Endothelial cell of umbilical vein (primary cell): ENCODE measurements around the gene OR2C1. TPM values are rescaled to one million over a fixed set of nuclear protein-coding genes. Genes with fewer than 3 reads are reported as not detected.

Experiments
- BruUV-seq: library from RNA; stranded (reverse); fragments of 400-500 nt; replicated peaks from 2 replicates; lab custom pipeline; 2021; lab: Mats Ljungman, UMichigan
- CTCF ChIA-PET: fragments of 300-600, 350-600 bp; sonication (Branson Sonifier 250); formaldehyde crosslinking; loops from one replicate; lab custom pipeline; 2021; ENCODE audit warnings: antibody characterized with exemption, inconsistent platforms; lab: Charles Lee
- POLR2A ChIA-PET: fragments of 300-600, 350-600 bp; sonication (Branson Sonifier 250); formaldehyde crosslinking; loops from one replicate; lab custom pipeline; 2021; ENCODE audit warnings: antibody characterized with exemption, inconsistent platforms; lab: Charles Lee
- DNase-seq: peaks from one replicate; pipeline ENCODE4 v3.0.0-alpha.2; 2011; ENCODE audit warnings: low read depth, low spot score
- FAIRE-seq: peaks from 2 replicates; lab custom pipeline; 2011; peaks lifted over from hg19 to GRCh38; lab: Jason Lieb, UNC
- H2AFZ ChIP-seq: 2 replicates; pipeline ENCODE4 v1.6.0; 2012; ENCODE audit warnings: low read depth, low read length, control low read depth, inconsistent platforms
- H3K27ac ChIP-seq: 2 replicates; pipeline ENCODE4 v1.5.1; 2011; ENCODE audit warnings: low read depth, mild to moderate bottlenecking, control low read depth, low read length, moderate library complexity; ENCODE audit not compliant: insufficient read depth
- H3K27me3 ChIP-seq, 2 experiments: 2 replicates each; pipeline versions ENCODE4 v1.6.0 to v1.6.1; 2011; ENCODE audit warnings: low read length in 2 of 2, mixed read lengths in 1 of 2; ENCODE audit not compliant: control insufficient read depth in 2 of 2, insufficient read depth in 2 of 2
- H3K36me3 ChIP-seq, 2 experiments: 2 replicates in 1 of 2; 3 replicates in 1 of 2; pipeline ENCODE4 v1.5.1; 2011; ENCODE audit warnings: low read length in 2 of 2, mild to moderate bottlenecking in 1 of 2, moderate library complexity in 1 of 2; ENCODE audit not compliant: control insufficient read depth in 2 of 2, insufficient read depth in 2 of 2; ENCODE audit errors: extremely low read depth in 1 of 2
- H3K4me1 ChIP-seq: 3 replicates; pipeline ENCODE4 v1.5.1; 2011; ENCODE audit warnings: mild to moderate bottlenecking, low read length; ENCODE audit not compliant: control insufficient read depth, insufficient read depth; ENCODE audit errors: extremely low read depth
- H3K4me2 ChIP-seq: 2 replicates; pipeline ENCODE4 v1.6.1; 2011; ENCODE audit warnings: low read length, control low read depth, mixed read lengths; ENCODE audit not compliant: insufficient read depth
- H3K4me3 ChIP-seq, 3 experiments: fragments of 200-600 bp in 1 of 3; sonication (generic), shearing (Covaris generic) in 1 of 3; replicated peaks in 1 of 3; 2 replicates each; pipeline ENCODE4 v1.5.1; 2011 to 2016; ENCODE audit warnings: control low read depth in 3 of 3, low read length in 3 of 3, mild to moderate bottlenecking in 2 of 3, inconsistent platforms in 1 of 3, low read depth in 1 of 3, moderate library complexity in 1 of 3; ENCODE audit not compliant: insufficient read depth in 1 of 3
- H3K79me2 ChIP-seq: 2 replicates; pipeline ENCODE4 v1.6.0; 2012; ENCODE audit warnings: low read length, inconsistent platforms; ENCODE audit not compliant: control insufficient read depth, insufficient read depth
- H3K9ac ChIP-seq: replicated peaks from 2 replicates; pipeline ENCODE3; 2011; ENCODE audit warnings: low read length, control low read depth; ENCODE audit not compliant: insufficient read depth; ENCODE audit errors: extremely low read depth
- H3K9me1 ChIP-seq: replicated peaks from 3 replicates; pipeline ENCODE4 v1.6.0; 2011; ENCODE audit warnings: mild to moderate bottlenecking, low read length; ENCODE audit not compliant: control insufficient read depth, insufficient read depth; ENCODE audit errors: extremely low read depth
- H3K9me3 ChIP-seq: replicated peaks from 2 replicates; pipeline ENCODE4 v1.5.1; 2012; ENCODE audit warnings: low read length, inconsistent platforms; ENCODE audit not compliant: control insufficient read depth, insufficient read depth
- H4K20me1 ChIP-seq: replicated peaks from 2 replicates; pipeline ENCODE3; 2011; ENCODE audit warnings: mild to moderate bottlenecking, low read length; ENCODE audit not compliant: control insufficient read depth, insufficient read depth; ENCODE audit errors: extremely low read depth
- EZH2 ChIP-seq: IDR thresholded peaks from 2 replicates; pipeline ENCODE4 v1.6.1; 2012; ENCODE audit warnings: borderline replicate concordance, low read depth, mild to moderate bottlenecking, moderate library complexity, low read length, inconsistent platforms; ENCODE audit not compliant: severe bottlenecking
- FOS ChIP-seq: IDR thresholded peaks from 2 replicates; pipeline ENCODE4 v1.6.1; 2011; ENCODE audit warnings: mild to moderate bottlenecking, low read length, moderate library complexity, borderline replicate concordance; ENCODE audit not compliant: insufficient read depth
- GATA2 ChIP-seq: IDR thresholded peaks from 2 replicates; pipeline ENCODE4 v1.7.0; 2011; ENCODE audit warnings: low read depth, mild to moderate bottlenecking, moderate library complexity, mixed read lengths, low read length; ENCODE audit not compliant: insufficient read length, insufficient read depth
- JUN ChIP-seq: IDR thresholded peaks from 2 replicates; pipeline ENCODE4 v1.6.1; 2011; ENCODE audit warnings: borderline replicate concordance, low read depth; ENCODE audit not compliant: insufficient read length, insufficient read depth
- MAX ChIP-seq: IDR thresholded peaks from 2 replicates; pipeline ENCODE4 v1.6.1; 2011; ENCODE audit not compliant: insufficient read depth, insufficient read length
- MYC ChIP-seq: IDR thresholded peaks from one replicate; pipeline ENCODE4 v1.6.1; 2011; ENCODE audit warnings: mild to moderate bottlenecking, low read depth, low read length
- POLR2A ChIP-seq: IDR thresholded peaks from 2 replicates; pipeline ENCODE4 v1.6.1; 2012; ENCODE audit warnings: low read depth, mild to moderate bottlenecking, control low read depth, low read length
- POLR2AphosphoS5 ChIP-seq: IDR thresholded peaks from 2 replicates; pipeline ENCODE4 v1.6.1; 2012; ENCODE audit warnings: low read depth, mild to moderate bottlenecking, control low read depth, low read length, moderate library complexity; ENCODE audit not compliant: insufficient read depth
- dilution Hi-C: fragments of 300-500 bp; cut with MboI; formaldehyde crosslinking; loops from one replicate; pipeline ENCODE4 v1.15.0; 2019; ENCODE audit warnings: low sequenced_read_pairs; ENCODE audit not compliant: extremely low pct_ligation_motif_present
- intact Hi-C: fragments of 100-400 bp; cut with micrococcal nuclease; formaldehyde crosslinking; loops from one replicate; pipeline ENCODE4 v1.10.0; 2022
- polyA plus RNA-seq, 4 experiments: library from polyadenylated mRNA; depleted of rRNA in 3 of 4; stranded (reverse) in 3 of 4; unstranded in 1 of 4; fragments of >200 nt; gene quantifications; 2 replicates each; pipeline versions ENCODE4 v1.2.1 to v1.2.3, GENCODE V29; 2011 to 2012; ENCODE audit warnings: missing spikeins in 1 of 4
- total RNA-seq: library from RNA; stranded (reverse); gene quantifications from 2 replicates; pipeline ENCODE4 v1.2.3, GENCODE V29; 2021
- TF ChIP-seq, protein P1 (sequence below), 2 donors: IDR thresholded peaks; 1 replicate in 1 of 2; 2 replicates in 1 of 2; pipeline ENCODE4 v1.5.1; 2011; ENCODE audit warnings: low read length in 2 of 2, mild to moderate bottlenecking in 2 of 2, moderate library complexity in 2 of 2, control low read depth in 1 of 2, inconsistent platforms in 1 of 2, low read depth in 1 of 2; ENCODE audit not compliant: insufficient read depth in 1 of 2; ENCODE audit errors: extremely low read depth in 1 of 2

The OR2C1 gene
- total and polyA plus RNA-seq, 2 donors (not counting 3 experiments of a cell fraction or from before 2014, with no cell fraction given): not detected

DNA sequence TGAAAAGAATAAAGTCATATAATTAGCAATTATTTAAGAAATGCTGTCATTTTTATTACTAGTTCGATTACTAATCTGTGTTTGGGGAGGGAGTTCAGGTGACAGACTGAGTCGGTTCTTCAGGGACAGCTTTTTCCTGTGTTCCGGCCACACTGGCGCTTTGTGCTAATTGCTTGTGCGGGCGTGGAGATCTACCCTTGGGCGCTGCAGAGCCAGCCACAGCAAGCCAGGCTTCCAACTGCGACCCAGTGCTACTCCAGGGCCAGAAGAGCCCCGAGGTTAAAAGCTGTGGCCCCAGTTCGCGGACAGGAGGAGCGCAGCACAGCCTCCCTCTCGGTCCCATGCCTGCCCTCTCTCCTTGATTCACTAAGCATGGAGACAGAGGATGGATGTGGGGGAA lies 6.5 kb upstream of the OR2C1 start:
- Histone ChIP-seq H3K4me2 (no peak overlapping the region), H4K20me1 (no peaks in the 10 kb centered on the region), H3K36me3 (no peaks in the 10 kb centered on the region), H3K9ac (no peak overlapping the region), H3K4me1 (no peaks in the 10 kb centered on the region), H3K27me3 (peaks cover 0 to 3% of the 10 kb centered on the region in 2 experiments), H3K4me3 (no peak overlapping the region), H3K27ac (no peak overlapping the region), H3K79me2 (no peaks in the 10 kb centered on the region), H3K9me1 (no peaks in the 10 kb centered on the region), H2AFZ (no peak overlapping the region), H3K9me3 (no peaks in the 10 kb centered on the region)
- ChIA-PET POLR2A (no interaction called here), CTCF (no interaction called here)
- FAIRE-seq (no peak), DNase-seq (no peak)
- BruUV-seq: no TSS peak
- intact Hi-C loops (no loop called here), dilution Hi-C loops (no loop called here)
- no peak for TF ChIP-seq MAX
- no peak for TF ChIP-seq POLR2A
- TF ChIP-seq JUN: no peak
- TF ChIP-seq POLR2AphosphoS5: no peak
- no peak for TF ChIP-seq FOS
- TF ChIP-seq, protein P1, sequence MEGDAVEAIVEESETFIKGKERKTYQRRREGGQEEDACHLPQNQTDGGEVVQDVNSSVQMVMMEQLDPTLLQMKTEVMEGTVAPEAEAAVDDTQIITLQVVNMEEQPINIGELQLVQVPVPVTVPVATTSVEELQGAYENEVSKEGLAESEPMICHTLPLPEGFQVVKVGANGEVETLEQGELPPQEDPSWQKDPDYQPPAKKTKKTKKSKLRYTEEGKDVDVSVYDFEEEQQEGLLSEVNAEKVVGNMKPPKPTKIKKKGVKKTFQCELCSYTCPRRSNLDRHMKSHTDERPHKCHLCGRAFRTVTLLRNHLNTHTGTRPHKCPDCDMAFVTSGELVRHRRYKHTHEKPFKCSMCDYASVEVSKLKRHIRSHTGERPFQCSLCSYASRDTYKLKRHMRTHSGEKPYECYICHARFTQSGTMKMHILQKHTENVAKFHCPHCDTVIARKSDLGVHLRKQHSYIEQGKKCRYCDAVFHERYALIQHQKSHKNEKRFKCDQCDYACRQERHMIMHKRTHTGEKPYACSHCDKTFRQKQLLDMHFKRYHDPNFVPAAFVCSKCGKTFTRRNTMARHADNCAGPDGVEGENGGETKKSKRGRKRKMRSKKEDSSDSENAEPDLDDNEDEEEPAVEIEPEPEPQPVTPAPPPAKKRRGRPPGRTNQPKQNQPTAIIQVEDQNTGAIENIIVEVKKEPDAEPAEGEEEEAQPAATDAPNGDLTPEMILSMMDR (IDR thresholded peaks at IDR 0.05; ENCODE audit: extremely low read depth in 1 of 2, insufficient read depth in 1 of 2, low read depth in 1 of 2, low read length in 2 of 2): no peak
- no peak for TF ChIP-seq EZH2
- no peak for TF ChIP-seq GATA2
- TF ChIP-seq MYC: no peak
